H1 (cell line): ENCODE data around the gene FOXI3.

Experiments used
- KDM1A ChIP-seq: fragments of 200-600, 300-600 bp; sonication (generic); IDR thresholded peaks from 2 replicates; pipeline ENCODE4 v1.7.1; 2016; ENCODE audit warnings: mild to moderate bottlenecking, low read length, borderline replicate concordance
- MAFK ChIP-seq: IDR thresholded peaks from 2 replicates; pipeline ENCODE4 v1.6.1; 2012; ENCODE audit warnings: low read depth, mild to moderate bottlenecking, improper control_type of control experiment, low read length
- POLR2A ChIP-seq, 2 experiments: IDR thresholded peaks; 1 replicate in 1 of 2; 2 replicates in 1 of 2; pipeline ENCODE4 v1.6.1; 2011; ENCODE audit warnings: low read depth in 2 of 2, low read length in 2 of 2, mild to moderate bottlenecking in 2 of 2; ENCODE audit errors: control extremely low read depth in 1 of 2
- POLR2AphosphoS5 ChIP-seq: IDR thresholded peaks from 2 replicates; pipeline ENCODE4 v1.6.1; 2011; ENCODE audit warnings: low read depth, low read length
- TAF7 ChIP-seq: optimal IDR thresholded peaks from 2 replicates; pipeline ENCODE3; 2011; ENCODE audit warnings: low read depth, mild to moderate bottlenecking, inconsistent platforms, low read length, moderate library complexity, borderline replicate concordance
- YY1 ChIP-seq: IDR thresholded peaks from 2 replicates; pipeline ENCODE4 v1.6.1; 2011; ENCODE audit warnings: low read depth, mild to moderate bottlenecking, low read length
- TF ChIP-seq, protein P1 (sequence below): IDR thresholded peaks from 2 replicates; pipeline ENCODE4 v1.6.1; 2011; ENCODE audit warnings: low read depth, mild to moderate bottlenecking, low read length; ENCODE audit not compliant: insufficient read depth
- TF ChIP-seq, protein P2 (sequence below), 3 experiments: IDR thresholded peaks; 1 replicate in 2 of 3; 2 replicates in 1 of 3; pipeline versions ENCODE4 v1.5.1 to v1.6.1; 2011; ENCODE audit warnings: low read length in 3 of 3, mild to moderate bottlenecking in 3 of 3, inconsistent platforms in 2 of 3, low read depth in 1 of 3, moderate library complexity in 1 of 3; ENCODE audit not compliant: insufficient read depth in 1 of 3; ENCODE audit errors: control extremely low read depth in 1 of 3

DNA sequence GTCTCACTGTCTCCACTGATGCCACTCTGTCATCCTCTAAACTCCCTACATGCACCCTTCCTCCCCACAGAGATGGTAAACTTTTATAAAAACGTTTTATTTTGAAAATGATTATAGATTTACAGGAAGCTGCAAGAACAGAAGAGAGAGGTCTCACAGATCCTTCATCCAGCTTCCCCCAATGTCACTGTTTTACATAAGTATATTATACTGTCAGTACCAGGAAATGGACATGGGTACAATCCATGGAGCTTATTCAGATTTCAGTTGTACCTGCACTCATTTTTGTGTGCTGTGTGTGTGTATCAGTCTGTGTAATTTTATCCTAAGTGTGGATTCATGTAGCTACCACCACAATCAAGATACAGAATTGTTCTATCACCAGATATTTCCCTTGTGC, 46.7 kb upstream of the FOXI3 start:
- no peak for TF ChIP-seq POLR2AphosphoS5
- TF ChIP-seq, protein P1, sequence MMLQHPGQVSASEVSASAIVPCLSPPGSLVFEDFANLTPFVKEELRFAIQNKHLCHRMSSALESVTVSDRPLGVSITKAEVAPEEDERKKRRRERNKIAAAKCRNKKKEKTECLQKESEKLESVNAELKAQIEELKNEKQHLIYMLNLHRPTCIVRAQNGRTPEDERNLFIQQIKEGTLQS = no peak
- TF ChIP-seq POLR2A (IDR thresholded peaks at IDR 0.05; ENCODE audit: control extremely low read depth in 1 of 2, low read depth in 2 of 2, low read length in 2 of 2) = no peak
- TF ChIP-seq, protein P2, sequence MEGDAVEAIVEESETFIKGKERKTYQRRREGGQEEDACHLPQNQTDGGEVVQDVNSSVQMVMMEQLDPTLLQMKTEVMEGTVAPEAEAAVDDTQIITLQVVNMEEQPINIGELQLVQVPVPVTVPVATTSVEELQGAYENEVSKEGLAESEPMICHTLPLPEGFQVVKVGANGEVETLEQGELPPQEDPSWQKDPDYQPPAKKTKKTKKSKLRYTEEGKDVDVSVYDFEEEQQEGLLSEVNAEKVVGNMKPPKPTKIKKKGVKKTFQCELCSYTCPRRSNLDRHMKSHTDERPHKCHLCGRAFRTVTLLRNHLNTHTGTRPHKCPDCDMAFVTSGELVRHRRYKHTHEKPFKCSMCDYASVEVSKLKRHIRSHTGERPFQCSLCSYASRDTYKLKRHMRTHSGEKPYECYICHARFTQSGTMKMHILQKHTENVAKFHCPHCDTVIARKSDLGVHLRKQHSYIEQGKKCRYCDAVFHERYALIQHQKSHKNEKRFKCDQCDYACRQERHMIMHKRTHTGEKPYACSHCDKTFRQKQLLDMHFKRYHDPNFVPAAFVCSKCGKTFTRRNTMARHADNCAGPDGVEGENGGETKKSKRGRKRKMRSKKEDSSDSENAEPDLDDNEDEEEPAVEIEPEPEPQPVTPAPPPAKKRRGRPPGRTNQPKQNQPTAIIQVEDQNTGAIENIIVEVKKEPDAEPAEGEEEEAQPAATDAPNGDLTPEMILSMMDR (IDR thresholded peaks at IDR 0.05; ENCODE audit: control extremely low read depth in 1 of 3, insufficient read depth in 1 of 3, low read depth in 1 of 3, low read length in 3 of 3) = no peak
- no peak for TF ChIP-seq KDM1A
- TF ChIP-seq YY1 = no peak
- no peak for TF ChIP-seq TAF7
- no peak for TF ChIP-seq MAFK
